Suprapubic skin (tissue), 4 donors: ENCODE results near the gene JAKMIP1.

Experiments used
- CTCF ChIP-seq, 2 donors: fragments of 200-600 bp in 1 of 2; fragments of 450-650 bp in 1 of 2; sonication (generic) in 1 of 2; IDR thresholded peaks; one replicate each; pipeline ENCODE4 v1.5.1; 2016 to 2019; ENCODE audit warnings: antibody characterized with exemption in 2 of 2, mild to moderate bottlenecking in 1 of 2, moderate library complexity in 1 of 2
- POLR2A ChIP-seq, 2 donors: fragments of 450-650 bp; IDR thresholded peaks; one replicate each; pipeline ENCODE4 v1.6.1; 2017; ENCODE audit warnings: antibody characterized with exemption in 2 of 2, mild to moderate bottlenecking in 2 of 2, moderate library complexity in 2 of 2
- POLR2AphosphoS5 ChIP-seq, 3 donors: sonication (generic); formaldehyde crosslinking; IDR thresholded peaks; one replicate each; pipeline ENCODE4 v1.6.1; 2017; ENCODE audit warnings: antibody characterized with exemption in 3 of 3

- TF ChIP-seq CTCF (IDR thresholded peaks at IDR 0.05) (no peak), POLR2AphosphoS5 (IDR thresholded peaks at IDR 0.05) (no peak), POLR2A (IDR thresholded peaks at IDR 0.05) (no peak)
These were observed 131.4 kb downstream of the JAKMIP1 start for GRCh38 chr4:6068986-6069385.
